Measurements from ENCODE around the gene PIGV.
"Not testable (repeated sequence)": the region's sequence is repeated elsewhere in the genome, so short reads cannot be mapped to it uniquely, and the experiment has no call there.

PIGV gene

GRCh38 chr1:26792924-26793323 is 5.2 kb downstream of the PIGV start:
- no peaks in the 10 kb centered on the region for H3K9me3 ChIP-seq (ENCODE audit: control insufficient read depth, insufficient read depth, low read length)
- H3K9ac ChIP-seq (ENCODE audit: low read depth, low read length), result no peak overlapping the region
- H3K4me1 ChIP-seq (ENCODE audit: insufficient read depth, low read length), result no peaks in the 10 kb centered on the region
- peaks cover 4% of the 10 kb centered on the region; the same call in 1 of the 2 replicates for H3K36me3 ChIP-seq (ENCODE audit: insufficient read depth, low read length)

GRCh38 chr1:26794391-26794790 is 6.6 kb downstream of the PIGV start:
- H3K36me3 ChIP-seq (ENCODE audit: insufficient read depth, low read length), result peaks cover 7% of the 10 kb centered on the region; the same call in 1 of the 2 replicates
- H3K9me3 ChIP-seq (ENCODE audit: control insufficient read depth, insufficient read depth, low read length), result no peaks in the 10 kb centered on the region
- H3K4me1 ChIP-seq (ENCODE audit: insufficient read depth, low read length), result 0 out of 2 replicates have a peak, but pooled peaks cover 4% of the 10 kb centered on the region
- H3K9ac ChIP-seq (ENCODE audit: low read depth, low read length), result no peak overlapping the region

GRCh38 chr1:26797627-26798026 is 9.9 kb downstream of the PIGV start:
- peaks cover 7% of the 10 kb centered on the region; the same call in 1 of the 2 replicates for H3K36me3 ChIP-seq (ENCODE audit: insufficient read depth, low read length)
- no peak overlapping the region for H3K9ac ChIP-seq (ENCODE audit: low read depth, low read length)
- peaks cover 14% of the 10 kb centered on the region for H3K4me1 ChIP-seq (ENCODE audit: insufficient read depth, low read length)
- H3K9me3 ChIP-seq (ENCODE audit: control insufficient read depth, insufficient read depth, low read length), result no peaks in the 10 kb centered on the region

- peaks cover 4% of the 10 kb centered on the region; the same call in 1 of the 2 replicates for H3K36me3 ChIP-seq (ENCODE audit: insufficient read depth, low read length)
- H3K4me1 ChIP-seq (ENCODE audit: insufficient read depth, low read length), result peaks cover 14% of the 10 kb centered on the region
- H3K9me3 ChIP-seq (ENCODE audit: control insufficient read depth, insufficient read depth, low read length), result no peaks in the 10 kb centered on the region
- no peak overlapping the region for H3K9ac ChIP-seq (ENCODE audit: low read depth, low read length)
Measured at GRCh38 chr1:26799479-26800142, 11.9 kb downstream of the PIGV start.

- not testable (repeated sequence) for H3K36me3 ChIP-seq (ENCODE audit: insufficient read depth, low read length); H3K9ac ChIP-seq (ENCODE audit: low read depth, low read length); H3K9me3 ChIP-seq (ENCODE audit: control insufficient read depth, insufficient read depth, low read length)
- peaks cover 12% of the 10 kb centered on the region for H3K4me1 ChIP-seq (ENCODE audit: insufficient read depth, low read length)
Measured at GRCh38 chr1:26803932-26804331, 16.2 kb downstream of the PIGV start.

GRCh38 chr1:26810105-26810504 is 22.4 kb downstream of the PIGV start:
- not testable (repeated sequence) for H3K9ac ChIP-seq (ENCODE audit: low read depth, low read length); H3K9me3 ChIP-seq (ENCODE audit: control insufficient read depth, insufficient read depth, low read length)

GRCh38 chr1:26811057-26811456 is 23.3 kb downstream of the PIGV start:
- no peaks in the 10 kb centered on the region for H3K36me3 ChIP-seq (ENCODE audit: insufficient read depth, low read length)
- no peaks in the 10 kb centered on the region for H3K4me1 ChIP-seq (ENCODE audit: insufficient read depth, low read length)
- H3K9ac ChIP-seq (ENCODE audit: low read depth, low read length), result no peak overlapping the region
- H3K9me3 ChIP-seq (ENCODE audit: control insufficient read depth, insufficient read depth, low read length), result no peaks in the 10 kb centered on the region

More at GRCh38 chr1:26810105-26810504, 22.4 kb downstream of the PIGV start:
- H3K36me3 ChIP-seq (ENCODE audit: insufficient read depth, low read length); H3K4me1 ChIP-seq (ENCODE audit: insufficient read depth, low read length): not testable (repeated sequence)

GRCh38 chr1:26811708-26812107 is 24.0 kb downstream of the PIGV start:
- Histone ChIP-seq H3K9me3 (ENCODE audit: control insufficient read depth, insufficient read depth, low read length) (no peaks in the 10 kb centered on the region), H3K36me3 (ENCODE audit: insufficient read depth, low read length) (no peaks in the 10 kb centered on the region), H3K9ac (ENCODE audit: low read depth, low read length) (no peak overlapping the region)

GRCh38 chr1:26814377-26814776 is 26.6 kb downstream of the PIGV start:
- Histone ChIP-seq H3K9me3 (ENCODE audit: control insufficient read depth, insufficient read depth, low read length) (no peaks in the 10 kb centered on the region), H3K4me1 (ENCODE audit: insufficient read depth, low read length) (no peaks in the 10 kb centered on the region), H3K9ac (ENCODE audit: low read depth, low read length) (no peak overlapping the region), H3K36me3 (ENCODE audit: insufficient read depth, low read length) (no peaks in the 10 kb centered on the region)

More at GRCh38 chr1:26811708-26812107, 24.0 kb downstream of the PIGV start:
- no peaks in the 10 kb centered on the region for H3K4me1 ChIP-seq (ENCODE audit: insufficient read depth, low read length)

GRCh38 chr1:26814893-26815292 is 27.1 kb downstream of the PIGV start:
- no peak overlapping the region for H3K9ac ChIP-seq (ENCODE audit: low read depth, low read length)
- no peaks in the 10 kb centered on the region for H3K4me1 ChIP-seq (ENCODE audit: insufficient read depth, low read length)
- H3K36me3 ChIP-seq (ENCODE audit: insufficient read depth, low read length), result no peaks in the 10 kb centered on the region
- H3K9me3 ChIP-seq (ENCODE audit: control insufficient read depth, insufficient read depth, low read length), result no peaks in the 10 kb centered on the region

GRCh38 chr1:26820784-26821269 is 33.1 kb downstream of the PIGV start:
- no peaks in the 10 kb centered on the region; the same call in 1 of the 2 replicates for H3K9me3 ChIP-seq (ENCODE audit: control insufficient read depth, insufficient read depth, low read length)
- no peaks in the 10 kb centered on the region for H3K36me3 ChIP-seq (ENCODE audit: insufficient read depth, low read length)
- no peaks in the 10 kb centered on the region for H3K4me1 ChIP-seq (ENCODE audit: insufficient read depth, low read length)
- H3K9ac ChIP-seq (ENCODE audit: low read depth, low read length), result no peak overlapping the region

GRCh38 chr1:26822737-26823395 is 35.1 kb downstream of the PIGV start:
- Histone ChIP-seq H3K36me3 (ENCODE audit: insufficient read depth, low read length) (no peaks in the 10 kb centered on the region), H3K9ac (ENCODE audit: low read depth, low read length) (no peak overlapping the region)

GRCh38 chr1:26824731-26825130 is 37.0 kb downstream of the PIGV start:
- Histone ChIP-seq H3K9ac (ENCODE audit: low read depth, low read length) (no peak overlapping the region), H3K36me3 (ENCODE audit: insufficient read depth, low read length) (no peaks in the 10 kb centered on the region), H3K9me3 (ENCODE audit: control insufficient read depth, insufficient read depth, low read length) (no peaks in the 10 kb centered on the region; the same call in 1 of the 2 replicates), H3K4me1 (ENCODE audit: insufficient read depth, low read length) (no peaks in the 10 kb centered on the region; the same call in 1 of the 2 replicates)

More at GRCh38 chr1:26822737-26823395, 35.1 kb downstream of the PIGV start:
- no peaks in the 10 kb centered on the region; the same call in 1 of the 2 replicates for H3K9me3 ChIP-seq (ENCODE audit: control insufficient read depth, insufficient read depth, low read length)
- no peaks in the 10 kb centered on the region; the same call in 1 of the 2 replicates for H3K4me1 ChIP-seq (ENCODE audit: insufficient read depth, low read length)

GRCh38 chr1:26826261-26827105 is 38.7 kb downstream of the PIGV start, which contains the start of gene ZDHHC18:
Gene ZDHHC18, plus strand, starts transcription at chr1:26826688. Its CDS starts 117 bp downstream, at chr1:26826805.
- Histone ChIP-seq H3K4me1 (ENCODE audit: insufficient read depth, low read length) (no peaks in the 10 kb centered on the region; the same call in 1 of the 2 replicates), H3K36me3 (ENCODE audit: insufficient read depth, low read length) (no peaks in the 10 kb centered on the region), H3K9me3 (ENCODE audit: control insufficient read depth, insufficient read depth, low read length) (no peaks in the 10 kb centered on the region; the same call in 1 of the 2 replicates), H3K9ac (ENCODE audit: low read depth, low read length) (peak within 1 kb of the TSS; percentile 44)

Measured in ES-I3 (cell line).